Endometrial microvascular endothelial cells (primary cell): ENCODE results near the gene PTBP3. TPM values are rescaled to one million over a fixed set of nuclear protein-coding genes. Genes with fewer than 3 reads are reported as not detected.
"Not testable (repeated sequence)": the region's sequence is repeated elsewhere in the genome, so short reads cannot be mapped to it uniquely, and the experiment has no call there.

Experiments
- in situ Hi-C: cut with HindIII; loops from 2 replicates; pipeline ENCODE4 v1.10.0; 2017; ENCODE audit warnings: low sequenced_read_pairs, low pct_unique_long_range_greater_than_20kb; ENCODE audit errors: inconsistent ontology term
- total RNA-seq: library from RNA; depleted of rRNA; stranded (reverse); fragments of >200 nt; gene quantifications from one replicate; pipeline ENCODE4 v1.2.3, GENCODE V29; 2015; ENCODE audit errors: inconsistent ontology term

PTBP3 gene
- total RNA-seq, 1 donor from 2014 or later: 48.1 TPM

DNA sequence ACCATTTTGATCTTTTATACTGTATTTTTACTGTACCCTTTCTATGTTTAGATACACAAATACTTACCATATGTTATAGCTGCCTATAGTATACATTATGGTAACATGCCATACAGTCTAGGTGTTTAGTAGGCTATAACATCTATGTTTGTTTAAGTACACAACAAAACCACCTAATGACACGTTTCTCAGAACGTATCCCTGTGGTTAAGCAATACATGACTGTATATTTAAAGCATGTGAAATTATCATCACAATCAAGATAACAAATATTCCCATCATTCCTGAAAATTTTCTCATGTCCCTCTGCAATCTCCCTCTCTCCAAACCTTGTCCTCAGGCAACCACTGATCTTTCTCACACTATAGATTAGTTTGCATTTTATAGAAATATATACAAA is 91.9 kb downstream of the PTBP3 start:
- in situ Hi-C loops: no loop called here

DNA sequence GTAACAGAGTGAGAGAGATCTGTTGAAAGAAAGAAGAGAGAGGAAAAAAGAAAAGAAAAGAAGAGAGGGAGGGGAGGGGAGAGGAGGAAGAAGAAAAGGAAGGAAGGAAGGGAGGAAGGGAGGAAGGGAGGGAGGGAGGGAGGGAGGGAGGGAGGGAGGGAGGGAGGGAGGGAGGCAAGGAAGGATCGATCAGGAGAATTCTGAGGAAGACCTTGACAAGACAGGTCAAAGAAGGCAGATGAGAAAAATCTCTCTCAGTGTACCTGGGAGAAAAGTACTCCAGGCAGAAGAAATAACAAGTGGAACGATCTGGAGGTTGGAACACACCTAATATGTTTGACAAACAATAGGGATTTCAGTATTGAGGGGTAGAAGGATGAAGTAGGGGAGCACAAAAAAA is 93.7 kb downstream of the PTBP3 start:
- in situ Hi-C loops: no loop called here

DNA sequence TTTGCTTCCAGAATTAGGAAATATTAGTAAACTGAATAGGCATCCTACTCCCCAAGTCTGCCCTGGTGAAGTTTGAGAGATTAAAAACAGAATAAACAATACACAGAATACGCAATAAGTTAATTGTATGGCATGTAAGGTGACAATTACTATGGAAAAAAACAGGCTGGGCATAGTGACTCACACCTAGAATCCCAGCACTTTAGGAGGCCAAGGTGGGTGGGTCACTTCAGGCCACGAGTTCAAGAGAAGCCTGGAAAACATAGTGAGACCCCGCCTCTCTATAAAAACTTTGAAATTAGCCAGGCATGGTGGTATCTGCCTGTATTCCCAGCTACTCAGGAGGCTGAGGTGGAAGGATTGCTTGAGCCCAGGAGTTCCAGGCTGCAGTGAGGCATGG is 94.1 kb downstream of the PTBP3 start:
- in situ Hi-C loops: no loop called here

DNA sequence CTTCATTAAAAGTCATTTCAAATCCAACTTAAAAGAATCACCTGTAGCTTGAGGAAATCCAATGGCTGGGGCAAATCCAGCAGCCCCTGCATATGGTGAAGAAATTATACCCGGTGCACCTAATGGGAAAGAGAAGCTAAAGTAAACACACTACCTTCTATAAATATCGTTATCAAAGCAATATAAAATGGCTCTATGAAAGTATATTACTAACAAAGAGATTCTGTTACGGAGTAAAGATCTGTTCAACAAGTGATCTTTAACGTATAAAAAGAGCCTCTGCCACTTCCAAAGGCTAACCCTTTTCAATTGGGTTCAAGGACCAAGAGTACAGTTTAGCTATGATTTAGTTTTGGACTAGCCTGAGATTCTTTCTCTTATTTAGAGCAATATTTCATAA is 98.6 kb downstream of the PTBP3 start:
- in situ Hi-C loops: no loop called here

DNA sequence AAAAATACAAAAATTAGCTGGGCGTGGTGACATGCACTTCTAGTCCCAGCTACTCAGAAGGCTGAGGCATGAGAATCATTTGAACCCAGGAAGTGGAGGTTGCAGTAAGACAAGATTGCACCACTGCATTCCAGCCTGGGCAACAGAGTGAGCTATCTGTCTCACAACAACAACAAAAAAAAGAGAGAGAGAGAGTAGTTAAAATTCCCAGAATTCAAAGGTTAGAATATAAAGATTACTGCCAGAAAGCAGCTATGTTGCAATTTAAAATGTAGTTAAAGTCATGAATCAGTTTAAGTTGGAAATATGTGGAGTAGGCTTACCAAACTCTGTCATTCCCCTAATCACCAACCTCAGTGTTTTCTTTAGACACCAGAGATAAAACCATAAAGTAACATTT is 99.7 kb downstream of the PTBP3 start:
- in situ Hi-C loops: no loop called here

DNA sequence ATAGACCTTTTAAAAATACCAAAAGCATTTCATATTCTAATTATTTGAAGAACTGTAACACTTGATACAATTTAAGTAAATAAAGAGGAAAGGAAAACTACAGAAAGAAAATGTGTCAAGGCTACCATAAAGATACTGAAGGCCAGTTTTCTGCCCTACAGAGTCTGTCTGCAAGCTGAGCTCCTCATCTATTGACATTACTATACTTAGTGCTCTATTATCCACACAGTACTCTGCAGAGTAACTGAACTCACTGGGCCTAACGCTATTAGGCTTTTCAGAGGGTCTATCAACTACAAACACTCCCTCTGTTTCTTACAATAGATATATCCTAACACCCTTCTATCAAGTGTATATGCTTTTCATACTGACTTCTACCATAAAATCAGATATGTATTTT is 101.2 kb downstream of the PTBP3 start:
- in situ Hi-C loops: no loop called here

DNA sequence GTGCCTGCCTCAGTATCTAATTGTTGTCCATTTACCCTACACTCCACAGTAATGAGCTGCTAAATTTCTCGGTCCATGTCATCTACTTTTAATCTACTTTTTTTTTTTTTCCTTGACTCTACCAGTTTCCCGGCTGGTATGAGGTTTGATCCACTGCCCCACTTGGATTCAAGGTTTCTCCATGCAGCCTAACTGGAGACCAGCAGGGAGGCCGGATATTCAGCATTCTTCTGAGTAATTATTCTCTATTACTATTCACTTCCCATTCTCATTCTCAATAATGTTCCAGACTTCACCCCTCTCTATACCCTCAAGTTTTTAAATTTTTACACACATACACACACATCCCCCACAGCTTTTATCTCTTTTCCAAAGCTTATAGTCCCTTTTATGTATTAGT is 107.3 kb downstream of the PTBP3 start:
- in situ Hi-C loops: no loop called here

DNA sequence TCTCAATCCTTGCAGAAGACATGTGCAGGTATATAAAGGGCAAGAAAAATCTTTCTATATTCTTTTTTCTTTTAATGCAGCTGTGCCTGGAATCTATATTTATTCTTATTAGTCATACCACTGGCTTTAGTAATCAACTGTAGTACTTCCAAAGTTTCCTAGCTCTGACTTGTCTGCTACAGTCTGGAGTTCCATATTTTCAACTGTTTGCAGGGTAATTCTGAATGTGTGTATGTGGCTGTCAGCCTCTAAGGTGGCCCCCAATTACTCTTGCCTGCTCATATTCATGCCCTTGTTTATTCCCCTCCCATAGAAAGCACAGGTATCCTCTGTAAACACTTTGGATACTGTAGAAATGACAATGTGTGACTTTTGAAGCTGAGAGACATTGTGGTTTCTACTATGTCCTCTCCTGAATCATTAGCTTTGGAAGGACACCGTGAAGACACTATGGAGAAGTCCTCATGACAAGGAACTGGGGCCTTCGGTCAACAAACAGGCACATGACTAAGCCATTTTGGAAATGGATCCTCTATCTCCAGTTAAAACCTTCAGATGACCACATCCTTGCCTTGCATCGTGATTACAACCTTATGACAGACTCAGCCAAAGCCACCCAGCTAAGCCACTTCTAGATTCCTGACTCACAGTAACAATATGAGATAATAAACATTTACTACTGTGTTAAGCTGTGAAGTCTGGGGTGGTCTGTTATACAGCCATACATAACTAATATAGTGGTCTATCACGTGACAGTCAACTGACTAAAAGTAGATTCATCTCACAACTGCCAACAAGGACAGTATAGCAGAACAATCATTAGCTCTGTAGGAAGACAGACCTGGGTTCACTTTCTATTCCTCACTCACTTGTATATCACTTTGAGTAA is 108.8 kb downstream of the PTBP3 start:
- in situ Hi-C loops: no loop called here

DNA sequence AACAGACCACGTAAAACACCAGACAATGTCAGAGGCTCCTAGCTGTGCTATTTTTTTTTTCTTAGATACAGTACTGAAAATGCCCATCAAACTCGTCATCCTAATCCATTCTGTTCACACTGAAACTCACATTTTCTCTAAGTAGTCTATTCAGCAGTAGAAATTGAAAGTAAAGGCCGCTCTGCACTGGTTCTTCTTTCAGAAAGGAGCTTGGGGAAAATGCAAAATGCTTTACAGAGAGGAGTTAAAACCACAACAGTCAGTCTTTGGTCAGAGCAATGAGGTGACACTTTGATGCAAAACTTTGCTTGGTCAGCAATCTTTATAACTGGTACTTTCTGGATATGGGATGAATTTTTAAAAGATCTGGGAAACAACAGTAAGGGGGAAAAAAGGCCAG is 114.5 kb downstream of the PTBP3 start:
- in situ Hi-C loops: no loop called here

DNA sequence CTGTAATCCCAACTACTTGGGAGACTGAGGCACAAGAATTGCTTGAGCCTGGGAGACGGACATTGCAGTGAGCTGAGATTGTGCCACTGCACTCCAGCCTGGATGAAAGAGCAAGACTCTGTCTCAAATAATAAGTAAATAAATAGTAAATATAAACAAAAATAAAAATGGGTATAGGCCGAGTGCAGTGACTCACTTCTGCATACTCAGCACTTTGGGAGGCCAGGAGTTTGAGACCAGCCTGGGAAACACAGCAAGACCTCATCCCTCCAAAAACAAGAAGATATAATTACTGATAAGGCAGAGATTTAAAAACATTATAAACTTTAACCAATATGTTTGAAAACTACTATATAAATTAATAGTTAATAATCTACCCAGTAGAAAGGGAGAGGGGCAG is 120.5 kb downstream of the PTBP3 start:
- in situ Hi-C loops: no loop called here

DNA sequence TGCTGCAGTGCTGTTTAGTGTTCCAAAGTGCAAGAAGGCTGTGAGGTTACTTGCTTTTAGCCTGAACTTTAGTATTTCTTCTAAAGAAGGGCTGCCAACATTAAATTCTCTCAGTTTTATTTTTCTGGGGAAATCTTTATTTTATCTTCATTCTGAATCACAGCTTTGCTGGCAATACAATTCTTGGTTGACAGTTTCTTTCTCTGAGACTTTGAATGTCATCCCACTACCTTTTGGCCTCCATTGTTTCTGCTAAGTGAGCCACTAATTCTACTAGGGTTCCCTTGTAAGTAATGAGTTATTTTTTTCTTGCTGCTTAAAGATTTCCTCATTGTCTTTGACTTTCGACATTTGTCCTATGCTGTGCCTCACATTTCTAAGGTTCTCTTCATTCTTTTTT is 126.0 kb downstream of the PTBP3 start:
- in situ Hi-C loops: no loop called here

DNA sequence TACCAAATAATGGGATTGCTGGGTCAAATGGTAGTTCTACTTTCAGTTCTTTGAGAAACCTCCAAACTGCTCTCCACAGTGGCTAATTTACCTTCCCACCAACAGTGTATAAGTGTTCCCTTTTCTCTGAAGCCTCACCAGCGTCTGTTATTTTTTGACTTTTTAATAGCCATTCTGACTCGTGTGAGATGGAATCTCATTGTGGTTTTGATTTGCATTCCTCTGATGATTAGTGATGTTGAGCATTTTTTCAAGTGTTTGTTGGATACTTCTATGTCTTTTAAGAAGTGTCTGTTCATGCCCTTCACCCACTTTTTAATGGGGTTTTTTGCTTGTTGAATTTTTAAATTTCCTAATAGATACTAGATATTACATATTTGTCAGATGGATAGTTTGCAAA is 129.9 kb downstream of the PTBP3 start:
- in situ Hi-C loops: no loop called here

DNA sequence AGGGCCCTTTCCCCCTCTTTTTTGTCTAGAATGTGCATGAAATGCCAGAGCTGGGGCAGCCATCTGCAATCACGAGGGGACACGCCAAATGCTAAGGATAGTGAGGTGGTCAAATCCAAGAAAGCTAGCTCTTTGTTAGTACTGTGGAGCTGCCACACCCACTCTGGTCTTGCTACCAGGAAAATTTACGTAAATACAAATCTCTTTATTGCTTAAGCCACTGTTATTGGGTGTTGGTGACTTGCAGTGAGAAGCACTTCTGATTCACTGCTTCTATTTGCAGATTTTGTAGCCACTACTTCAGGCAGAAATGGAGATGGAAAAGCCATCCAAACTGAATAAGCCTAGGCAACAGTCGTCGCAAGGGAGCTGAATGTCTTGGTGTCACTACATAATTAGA is 132.7 kb downstream of the PTBP3 start:
- in situ Hi-C loops: no loop called here

DNA sequence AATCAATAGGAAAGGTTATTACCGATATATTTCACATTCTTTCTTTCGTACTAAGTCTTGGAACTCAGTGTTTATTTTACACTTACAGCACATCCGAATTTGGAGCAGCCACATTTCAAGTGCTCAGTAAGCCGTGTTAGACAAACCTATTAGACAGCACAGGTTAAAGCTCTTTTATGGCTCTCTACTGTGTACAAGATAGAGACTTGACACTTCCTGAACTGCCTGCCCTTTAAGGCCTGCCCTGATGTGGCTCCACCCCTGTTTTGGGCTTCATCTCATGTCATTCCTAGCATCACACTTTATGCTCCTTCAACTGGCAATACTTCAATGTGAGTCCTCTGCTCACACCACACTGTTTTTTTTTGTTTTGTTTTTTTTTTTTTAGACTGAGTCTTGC is 134.8 kb downstream of the PTBP3 start:
- in situ Hi-C loops: no loop called here

DNA sequence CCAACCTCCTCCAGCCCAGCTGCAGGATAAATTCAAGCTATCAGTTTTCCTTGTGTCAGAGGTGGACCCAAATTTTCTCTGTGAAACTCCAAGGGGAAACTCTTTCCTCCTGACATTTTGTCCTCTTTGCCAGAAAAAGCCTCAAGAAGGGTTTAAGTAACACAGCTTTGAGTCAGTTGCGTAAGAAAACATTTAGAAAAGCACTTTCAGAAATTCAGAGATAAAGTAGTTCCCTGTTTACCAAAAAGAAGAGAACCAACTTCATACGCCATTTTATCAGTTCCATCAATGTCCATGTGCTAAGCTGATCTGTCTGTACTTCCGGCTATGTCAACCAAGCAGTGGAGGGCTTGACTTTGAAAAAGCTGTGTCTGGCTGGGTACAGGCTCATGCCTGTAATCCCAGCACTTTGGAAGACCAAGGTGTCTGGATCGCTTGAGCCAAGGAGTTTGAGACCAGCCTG is 138.4 kb downstream of the PTBP3 start:
- in situ Hi-C loops: no loop called here

DNA sequence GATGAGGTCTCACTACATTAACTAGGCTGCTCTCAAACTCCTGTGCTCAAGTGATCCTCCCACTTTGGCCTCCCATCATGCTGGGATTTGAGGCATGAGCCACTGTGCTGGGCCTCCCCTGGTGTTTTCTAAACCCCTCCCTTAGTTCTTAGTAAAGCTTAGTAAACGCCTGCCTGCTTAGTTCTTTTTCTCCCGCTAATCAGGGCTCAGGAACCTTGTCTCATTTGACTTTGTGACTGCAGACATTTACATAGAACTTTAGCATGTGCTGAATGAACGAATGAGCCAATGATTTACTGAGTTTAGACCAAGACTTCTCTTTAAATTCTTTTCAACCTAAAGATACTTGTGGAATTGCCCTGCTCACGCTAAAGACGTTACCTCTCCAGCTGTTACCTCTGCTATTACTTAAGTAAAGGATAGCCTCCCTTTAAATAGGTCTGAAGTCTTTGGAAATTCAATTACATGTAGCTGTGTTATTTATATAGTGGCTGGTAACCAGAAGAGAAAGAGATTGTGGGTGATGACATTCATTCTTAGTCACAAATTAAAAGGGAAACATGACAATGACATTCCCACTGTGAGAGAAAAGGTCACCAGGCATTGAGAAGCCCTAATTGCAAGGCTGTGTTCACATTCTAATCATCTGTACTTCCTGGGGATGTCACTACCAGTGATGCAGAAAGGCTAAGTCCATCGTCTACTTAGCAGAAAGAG is 139.7 kb downstream of the PTBP3 start:
- in situ Hi-C loops: no loop called here

DNA sequence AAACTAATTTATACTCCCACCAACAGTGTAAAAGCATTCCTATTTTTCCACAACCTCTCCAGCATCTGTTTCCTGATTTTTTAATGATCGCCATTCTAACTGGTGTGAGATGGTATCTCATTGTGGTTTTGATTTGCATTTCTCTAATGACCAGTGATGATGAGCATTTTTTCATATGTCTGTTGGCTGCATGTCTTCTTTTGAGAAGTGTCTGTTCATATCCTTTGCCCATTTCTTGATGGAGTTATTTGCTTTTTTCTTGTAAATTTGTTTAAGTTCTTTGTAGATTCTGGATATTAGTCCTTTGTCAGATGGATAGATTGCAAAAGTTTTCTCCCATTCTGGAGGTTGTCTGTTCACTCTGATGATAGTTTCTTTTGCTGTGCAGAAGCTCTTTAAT is 143.1 kb downstream of the PTBP3 start:
- in situ Hi-C loops: not testable (repeated sequence)

DNA sequence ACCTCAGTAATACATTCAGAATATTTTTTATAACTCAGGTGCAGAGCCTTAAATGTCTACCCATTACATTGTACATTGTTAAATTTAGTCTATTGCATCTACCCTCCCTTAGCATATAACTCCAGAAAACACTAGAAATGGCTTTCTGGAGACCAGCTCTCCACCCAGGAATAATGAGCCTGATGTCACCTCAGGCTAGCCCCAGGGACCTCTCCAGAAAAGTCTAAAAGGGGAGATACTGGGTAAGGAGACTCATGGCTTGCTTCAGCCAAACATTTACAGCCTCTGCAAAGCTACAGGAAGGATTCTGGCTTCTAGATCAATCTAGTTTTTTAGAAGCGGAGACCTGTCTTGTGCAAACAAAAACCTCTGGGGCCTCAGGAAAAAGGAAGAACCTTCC is 144.5 kb downstream of the PTBP3 start:
- in situ Hi-C loops: no loop called here

DNA sequence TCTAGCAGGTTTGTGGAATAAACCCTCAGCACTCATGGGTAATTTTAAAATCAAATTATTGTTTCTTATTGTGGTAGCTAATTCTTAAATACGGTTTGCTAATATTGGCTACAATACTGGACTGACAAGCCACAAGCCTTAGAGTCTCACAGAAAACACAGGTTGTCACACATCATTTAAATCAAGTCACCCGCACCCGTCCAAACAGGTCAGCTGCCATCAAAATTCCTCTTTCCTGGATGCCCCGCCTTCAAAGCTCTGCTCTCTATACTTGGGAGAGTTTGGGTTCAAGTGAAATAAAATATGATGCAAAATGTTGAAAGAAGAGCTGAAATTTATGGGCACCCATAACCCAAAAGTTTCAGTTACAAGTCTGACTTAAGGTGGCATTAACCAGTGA is 146.0 kb downstream of the PTBP3 start:
- in situ Hi-C loops: no loop called here

DNA sequence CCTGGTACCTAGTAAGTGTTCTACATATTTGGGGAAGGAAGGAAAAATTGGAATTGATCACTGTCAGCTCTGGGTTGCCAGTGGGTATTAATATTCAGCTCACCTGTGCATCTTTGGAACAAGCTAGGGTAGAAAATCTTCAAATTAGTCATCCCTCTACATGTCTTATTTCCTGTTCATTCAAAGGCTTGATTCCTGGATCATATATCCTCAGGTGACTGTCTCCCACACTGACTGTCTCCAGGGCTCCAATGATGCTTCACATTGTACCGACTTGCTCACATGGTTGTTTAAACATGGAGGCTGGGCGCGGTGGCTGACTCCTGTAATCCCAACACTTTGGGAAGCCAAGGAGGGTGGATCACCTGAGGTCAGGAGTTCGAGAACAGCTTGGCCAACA is 146.7 kb downstream of the PTBP3 start:
- in situ Hi-C loops: no loop called here
